HEK293T (cell line): ENCODE results near the gene SCG2.

ENCODE experiments used
- CTCF ChIA-PET: fragments of 350-600 bp; formaldehyde crosslinking; extraction: SDS; loops from one replicate; lab custom pipeline; 2021; ENCODE audit warnings: antibody characterized with exemption, inconsistent platforms; lab: Yijun Ruan, JAX
- POLR2A ChIA-PET: fragments of 350-600 bp; formaldehyde crosslinking; extraction: SDS; loops from one replicate; lab custom pipeline; 2020; ENCODE audit warnings: antibody characterized with exemption, inconsistent platforms; lab: Yijun Ruan, JAX
- DNase-seq: peaks from one replicate; pipeline ENCODE4 v3.0.0; 2012; ENCODE audit warnings: mixed read lengths; ENCODE audit errors: extremely low spot score
- ARNT ChIP-seq: fragments of 450-650 bp; IDR thresholded peaks from 2 replicates; pipeline ENCODE4 v1.6.1; 2017; ENCODE audit warnings: mild to moderate bottlenecking
- BHLHE40 ChIP-seq: fragments of 450-650 bp; IDR thresholded peaks from 2 replicates; pipeline ENCODE4 v1.6.1; 2016; ENCODE audit warnings: mild to moderate bottlenecking, moderate library complexity, borderline replicate concordance
- CTBP1 ChIP-seq: fragments of 450-650 bp; IDR thresholded peaks from 2 replicates; pipeline ENCODE4 v1.6.1; 2016; ENCODE audit warnings: borderline replicate concordance
- ELF4 ChIP-seq: fragments of 450-650 bp; IDR thresholded peaks from 2 replicates; pipeline ENCODE4 v1.6.1; 2017; ENCODE audit warnings: antibody characterized with exemption
- FOXA1 ChIP-seq: fragments of 450-650 bp; IDR thresholded peaks from 2 replicates; pipeline ENCODE4 v1.6.1; 2016; ENCODE audit warnings: mild to moderate bottlenecking
- FOXK2 ChIP-seq: fragments of 450-650 bp; IDR thresholded peaks from 2 replicates; pipeline ENCODE4 v1.6.1; 2016; ENCODE audit warnings: mild to moderate bottlenecking
- FOXM1 ChIP-seq: fragments of 450-650 bp; IDR thresholded peaks from 2 replicates; pipeline ENCODE4 v1.6.1; 2017; ENCODE audit warnings: mild to moderate bottlenecking, borderline replicate concordance
- HDGF ChIP-seq: fragments of 450-650 bp; IDR thresholded peaks from 2 replicates; pipeline ENCODE4 v1.6.1; 2017; ENCODE audit warnings: antibody characterized with exemption, borderline replicate concordance
- L3MBTL2 ChIP-seq: fragments of 450-650 bp; conservative IDR thresholded peaks from 2 replicates; pipeline ENCODE4 v1.6.1; 2016; ENCODE audit warnings: mild to moderate bottlenecking
- LEF1 ChIP-seq: fragments of 450-650 bp; IDR thresholded peaks from 2 replicates; pipeline ENCODE4 v1.6.1; 2017; ENCODE audit warnings: mild to moderate bottlenecking, borderline replicate concordance
- NFRKB ChIP-seq: fragments of 450-650 bp; IDR thresholded peaks from 2 replicates; pipeline ENCODE4 v1.6.1; 2016; ENCODE audit warnings: mild to moderate bottlenecking, moderate library complexity
- SP1 ChIP-seq: fragments of 450-650 bp; IDR thresholded peaks from 2 replicates; pipeline ENCODE4 v1.6.1; 2017
- SUZ12 ChIP-seq: fragments of 450-650 bp; IDR thresholded peaks from 2 replicates; pipeline ENCODE4 v1.6.1; 2016; ENCODE audit warnings: mild to moderate bottlenecking
- TARDBP ChIP-seq: fragments of 450-650 bp; IDR thresholded peaks from 2 replicates; pipeline ENCODE4 v1.6.1; 2016
- ZNF384 ChIP-seq: fragments of 450-650 bp; IDR thresholded peaks from 2 replicates; pipeline ENCODE4 v1.6.1; 2016
- TF ChIP-seq, protein P1 (sequence below): fragments of 450-650 bp; IDR thresholded peaks from 2 replicates; pipeline ENCODE4 v1.6.1; 2016

SCG2 gene

GRCh38 chr2:223642506-223642905, 40.3 kb upstream of the SCG2 start:
- ChIA-PET CTCF (no interaction called here), POLR2A (no interaction called here)
- TF ChIP-seq CTBP1 (no peak), ARNT (no peak), FOXK2 (no peak), SUZ12 (no peak), FOXM1 (no peak), SP1 (no peak), NFRKB (no peak), L3MBTL2 (no peak), ZNF384 (no peak), FOXA1 (no peak), BHLHE40 (no peak), TARDBP (no peak), LEF1 (no peak), ELF4 (no peak), HDGF (no peak)
- TF ChIP-seq, protein P1, sequence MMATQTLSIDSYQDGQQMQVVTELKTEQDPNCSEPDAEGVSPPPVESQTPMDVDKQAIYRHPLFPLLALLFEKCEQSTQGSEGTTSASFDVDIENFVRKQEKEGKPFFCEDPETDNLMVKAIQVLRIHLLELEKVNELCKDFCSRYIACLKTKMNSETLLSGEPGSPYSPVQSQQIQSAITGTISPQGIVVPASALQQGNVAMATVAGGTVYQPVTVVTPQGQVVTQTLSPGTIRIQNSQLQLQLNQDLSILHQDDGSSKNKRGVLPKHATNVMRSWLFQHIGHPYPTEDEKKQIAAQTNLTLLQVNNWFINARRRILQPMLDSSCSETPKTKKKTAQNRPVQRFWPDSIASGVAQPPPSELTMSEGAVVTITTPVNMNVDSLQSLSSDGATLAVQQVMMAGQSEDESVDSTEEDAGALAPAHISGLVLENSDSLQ, result no peak
- DNase-seq, result no peak

DNA sequence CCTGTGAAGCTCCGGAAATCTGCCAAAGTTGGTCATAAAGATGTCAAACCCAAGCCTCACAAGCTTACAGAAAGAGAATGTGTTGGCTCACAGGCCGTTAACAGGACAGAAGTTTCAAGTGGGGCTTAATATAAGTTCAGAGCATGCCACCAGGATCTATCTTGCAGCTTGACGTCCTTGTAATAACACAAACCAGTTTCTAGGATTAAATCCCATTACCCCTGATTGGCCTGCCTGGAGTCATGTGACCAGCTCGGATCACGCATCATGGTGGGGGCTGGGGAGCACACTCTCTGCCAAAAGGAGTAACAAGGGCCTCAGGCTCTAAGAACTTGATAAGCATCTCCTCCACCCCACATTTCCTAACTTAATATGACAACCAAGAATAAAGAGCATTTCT, 38.9 kb upstream of the SCG2 start:
- POLR2A ChIA-PET, result no interaction called here
- DNase-seq, result peak; percentile 25
- CTCF ChIA-PET, result no interaction called here
- TF ChIP-seq L3MBTL2 (peak; percentile 36; the same call in 1 of the 2 replicates), FOXK2 (no peak), HDGF (no peak), LEF1 (no peak), SUZ12 (no peak)

GRCh38 chr2:223635080-223635479, 32.9 kb upstream of the SCG2 start:
- DNase-seq, result no peak
- ChIA-PET POLR2A (no interaction called here), CTCF (no interaction called here)
- TF ChIP-seq ARNT, result no peak
- TF ChIP-seq, protein P1, result no peak
- no peak for TF ChIP-seq FOXK2
- TF ChIP-seq LEF1, result no peak
- TF ChIP-seq FOXM1, result no peak

GRCh38 chr2:223634238-223634637, 32.1 kb upstream of the SCG2 start:
- ChIA-PET POLR2A (no interaction called here), CTCF (no interaction called here)
- DNase-seq, result no peak
- no peak for TF ChIP-seq ELF4
- TF ChIP-seq ARNT, result no peak
- no peak for TF ChIP-seq SP1
- TF ChIP-seq ZNF384, result no peak
- no peak for TF ChIP-seq CTBP1
- no peak for TF ChIP-seq NFRKB
- TF ChIP-seq TARDBP, result no peak
- TF ChIP-seq BHLHE40, result no peak
- TF ChIP-seq HDGF, result no peak
- no peak for TF ChIP-seq FOXA1

DNA sequence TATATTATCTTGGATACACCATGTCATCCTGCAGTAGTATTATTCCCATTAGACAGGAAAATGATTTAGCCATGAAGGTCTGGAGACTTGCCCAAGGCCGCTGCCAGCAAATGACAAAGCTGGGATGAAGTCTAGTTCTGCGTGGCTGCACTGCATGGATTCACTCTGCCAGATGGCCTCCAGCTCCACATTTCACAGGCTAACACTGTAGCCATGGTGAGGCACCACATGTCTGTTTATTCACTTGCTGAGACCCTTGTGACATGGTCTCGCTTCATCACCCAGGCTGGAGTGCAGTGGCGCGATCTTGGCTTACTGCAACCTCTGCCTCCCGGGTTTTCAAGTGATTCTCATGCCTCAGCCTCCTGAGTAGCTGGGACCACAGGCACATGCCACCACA, 31.5 kb upstream of the SCG2 start:
- POLR2A ChIA-PET, result no interaction called here
- CTCF ChIA-PET, result no interaction called here
- no peak for DNase-seq
- TF ChIP-seq SP1 (no peak), ARNT (no peak), FOXA1 (no peak), L3MBTL2 (no peak), FOXK2 (no peak), HDGF (no peak), FOXM1 (no peak), LEF1 (no peak)
- TF ChIP-seq, protein P1, result no peak

- DNase-seq, result no peak
- CTCF ChIA-PET, result no interaction called here
- TF ChIP-seq, protein P1, result no peak
- no peak for TF ChIP-seq FOXM1
- TF ChIP-seq L3MBTL2, result no peak
- TF ChIP-seq HDGF, result no peak
- POLR2A ChIA-PET, result no interaction called here
These were observed 30.7 kb upstream of the SCG2 start for GRCh38 chr2:223632826-223633225.

- DNase-seq, result no peak
- ChIA-PET CTCF (no interaction called here), POLR2A (no interaction called here)
- no peak for TF ChIP-seq SUZ12
- no peak for TF ChIP-seq LEF1
- no peak for TF ChIP-seq FOXA1
- no peak for TF ChIP-seq ZNF384
- TF ChIP-seq L3MBTL2, result no peak
- TF ChIP-seq SP1, result no peak
- TF ChIP-seq ARNT, result no peak
- no peak for TF ChIP-seq CTBP1
- no peak for TF ChIP-seq FOXM1
- TF ChIP-seq HDGF, result no peak
- no peak for TF ChIP-seq BHLHE40
- no peak for TF ChIP-seq NFRKB
- TF ChIP-seq, protein P1, result no peak
- TF ChIP-seq ELF4, result no peak
These were observed 24.6 kb upstream of the SCG2 start for GRCh38 chr2:223626716-223627115.
